Retinal pigment epithelial cell (primary cell): Measurements from ENCODE around the gene NFIB.
A peak's percentile ranks its signal among the peaks of the same experiment; 100 is the strongest.

Source experiments
- DNase-seq: peaks from one replicate; pipeline ENCODE4 v3.0.0-alpha.2; 2010; ENCODE audit warnings: low read depth
- H3K4me3 ChIP-seq: 2 replicates; pipeline ENCODE4 v1.5.1; 2011; ENCODE audit warnings: mild to moderate bottlenecking, low read length, control low read depth, moderate library complexity
- CTCF ChIP-seq: conservative IDR thresholded peaks from 2 replicates; pipeline ENCODE4 v1.5.1; 2011; ENCODE audit warnings: low read depth, low read length, control low read depth, inconsistent platforms

The NFIB gene

DNA sequence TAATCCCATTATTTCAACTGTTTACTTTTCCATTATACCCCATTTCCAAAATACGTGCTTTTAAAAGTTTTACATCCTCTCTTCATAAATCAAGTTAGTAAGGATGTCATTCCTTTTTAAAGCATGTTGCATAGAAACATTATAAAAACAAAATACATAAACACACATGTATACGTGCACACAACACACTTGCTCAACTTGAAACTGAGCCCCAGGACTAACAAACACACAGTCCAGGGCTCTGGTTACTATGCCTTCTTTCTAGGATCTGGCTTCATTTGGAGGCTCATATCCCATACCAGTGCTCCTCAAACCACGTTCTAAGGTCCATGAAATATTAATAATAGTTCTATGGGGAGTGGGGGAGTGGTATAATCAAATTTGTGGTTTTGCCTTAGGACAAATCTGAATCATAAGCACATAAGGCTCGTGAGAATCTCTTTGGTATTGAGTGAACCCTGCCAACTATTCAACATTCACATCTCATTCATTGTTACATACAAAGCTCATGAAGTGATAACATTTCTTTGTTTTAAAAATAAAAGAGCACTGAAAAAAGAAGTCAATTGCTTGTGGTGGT is 55.2 kb downstream of the NFIB start:
- DNase-seq = no peak
- no peak overlapping the region for H3K4me3 ChIP-seq
- no peak for TF ChIP-seq CTCF

DNA sequence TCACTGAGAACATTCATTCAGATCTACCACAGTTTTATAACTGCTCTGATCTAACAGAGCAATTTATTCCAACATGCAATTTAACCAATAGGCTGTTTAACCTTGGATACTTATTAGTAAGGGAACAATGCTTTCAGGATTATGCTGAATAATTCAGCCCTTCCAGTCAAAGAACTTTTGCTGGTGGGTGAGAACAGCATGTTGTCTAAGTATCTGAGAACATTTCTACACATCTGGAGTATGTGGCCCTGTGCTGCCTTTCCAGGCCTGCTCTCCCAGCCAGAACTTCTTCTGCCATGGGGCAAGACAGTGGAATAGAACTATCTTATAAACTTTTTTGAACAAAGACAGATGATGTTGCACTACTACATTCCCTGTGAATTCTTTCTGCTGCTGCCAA is 55.8 kb downstream of the NFIB start:
- H3K4me3 ChIP-seq = no peak overlapping the region
- no peak for TF ChIP-seq CTCF
- no peak for DNase-seq

- H3K4me3 ChIP-seq = no peak overlapping the region
- DNase-seq = no peak
- TF ChIP-seq CTCF = no peak
Measured at GRCh38 chr9:14256588-14256987, 57.4 kb downstream of the NFIB start.

DNA sequence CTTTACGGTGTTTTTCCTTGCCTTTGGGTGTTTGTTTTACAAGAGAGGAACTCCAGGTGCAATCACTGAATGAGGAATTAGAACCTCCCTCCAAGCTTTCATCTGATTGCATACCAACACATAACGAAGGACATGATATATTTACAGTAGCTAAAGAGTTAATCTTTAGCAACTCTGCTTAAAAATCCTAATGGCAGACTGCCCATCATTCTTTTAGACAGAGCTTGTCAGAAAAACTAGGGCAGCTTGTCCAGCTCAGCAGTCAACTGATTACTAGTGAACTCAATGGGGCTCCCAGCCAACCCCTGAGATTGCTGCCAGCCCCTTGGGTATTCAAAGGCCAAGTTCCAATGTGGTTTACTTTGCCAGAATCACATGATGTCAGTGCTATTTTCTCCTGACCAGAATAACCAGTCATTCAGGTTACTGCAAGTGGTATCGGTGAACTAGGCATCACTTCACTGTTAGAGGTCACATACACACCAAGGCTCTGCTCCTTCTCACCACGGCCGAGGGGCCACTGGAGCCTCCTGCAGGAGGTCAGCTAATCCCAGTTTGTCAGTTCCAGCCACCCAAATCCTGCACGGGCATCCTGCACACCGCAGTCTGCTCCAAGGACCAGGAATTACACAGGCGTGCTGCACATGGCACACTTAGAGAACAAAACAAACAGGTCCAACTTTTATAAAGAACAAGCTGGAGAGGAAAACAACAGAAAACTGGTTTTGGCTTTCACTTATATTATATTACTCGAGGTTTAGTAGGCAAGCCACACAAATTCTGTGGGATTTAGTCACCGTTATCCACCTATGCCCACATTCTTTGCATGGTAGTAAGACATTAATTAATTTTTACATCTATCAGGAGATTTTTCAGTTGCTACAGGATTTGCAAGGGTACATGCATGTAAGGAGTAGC is 62.5 kb downstream of the NFIB start:
- peak; percentile 95 for DNase-seq
- H3K4me3 ChIP-seq = peak overlapping the region; percentile 16
- no peak for TF ChIP-seq CTCF

GRCh38 chr9:14250794-14251153 is 63.2 kb downstream of the NFIB start:
- H3K4me3 ChIP-seq = no peak overlapping the region
- DNase-seq = no peak
- TF ChIP-seq CTCF = no peak

DNA sequence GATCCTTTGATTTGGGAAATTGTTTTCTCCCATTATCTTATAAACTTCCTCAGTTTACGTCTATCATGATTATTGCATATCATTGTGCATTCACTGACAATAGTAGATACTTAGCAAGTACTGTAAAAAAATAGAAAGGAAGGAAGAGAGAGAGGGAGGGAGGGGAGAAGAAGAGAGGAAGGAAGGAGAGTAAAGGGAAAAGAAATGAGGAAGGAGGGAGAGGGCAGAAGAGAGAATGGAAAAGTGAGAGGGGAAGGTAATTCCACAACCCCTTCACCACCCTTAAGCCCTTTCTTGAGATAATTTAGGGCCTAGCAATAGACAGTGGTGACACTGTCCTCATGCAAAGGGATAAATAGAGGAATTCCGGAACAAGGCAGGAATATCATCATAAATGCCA is 64.4 kb downstream of the NFIB start:
- no peak for TF ChIP-seq CTCF
- H3K4me3 ChIP-seq = no peak overlapping the region
- DNase-seq = no peak

GRCh38 chr9:14248149-14248548 is 65.8 kb downstream of the NFIB start:
- H3K4me3 ChIP-seq = no peak overlapping the region
- TF ChIP-seq CTCF = no peak
- DNase-seq = no peak
